GM23338 (cell line): Measurements from ENCODE around the gene VNN1. TPM values are rescaled to one million over a fixed set of nuclear protein-coding genes. Genes with fewer than 3 reads are reported as not detected.

ENCODE experiments used
- ATAC-seq: fragments of 200-7000 bp; cut with Tn5 transposase; 3 replicates; pipeline ENCODE4 v1.9.1; 2020
- DNase-seq: peaks from one replicate; pipeline ENCODE4 v3.0.0-alpha.2; 2015; ENCODE audit warnings: low spot score
- H2AFZ ChIP-seq: fragments of 200-600 bp; sonication (generic); 2 replicates; pipeline ENCODE4 v1.8.0; 2016; ENCODE audit warnings: antibody characterized with exemption, mild to moderate bottlenecking, moderate library complexity
- H3F3A ChIP-seq: fragments of 200-600 bp; sonication (generic); replicated peaks from 2 replicates; pipeline ENCODE4 v1.8.0; 2017; ENCODE audit warnings: antibody characterized with exemption, mixed run types, low read depth
- H3K27ac ChIP-seq: fragments of 200-600 bp; sonication (generic); 2 replicates; pipeline ENCODE4 v1.6.1; 2016; ENCODE audit warnings: low read depth
- H3K27me3 ChIP-seq: fragments of 200-600 bp; sonication (generic); 2 replicates; pipeline ENCODE4 v1.8.0; 2016; ENCODE audit warnings: mild to moderate bottlenecking, mixed run types, moderate library complexity; ENCODE audit not compliant: insufficient read depth
- H3K36me3 ChIP-seq: fragments of 200-600 bp; sonication (generic); 2 replicates; pipeline ENCODE4 v1.8.0; 2016; ENCODE audit warnings: mild to moderate bottlenecking; ENCODE audit not compliant: insufficient read depth
- H3K4me1 ChIP-seq: fragments of 200-600 bp; sonication (generic); 2 replicates; pipeline ENCODE4 v1.8.0; 2016; ENCODE audit warnings: mild to moderate bottlenecking, moderate library complexity; ENCODE audit not compliant: insufficient read depth
- H3K4me2 ChIP-seq: fragments of 200-600 bp; sonication (generic); 2 replicates; pipeline ENCODE4 v1.7.1; 2017; ENCODE audit warnings: mixed run types
- H3K4me3 ChIP-seq: fragments of 200-600 bp; sonication (generic); 2 replicates; pipeline ENCODE4 v1.6.1; 2016; ENCODE audit warnings: mixed run types
- H3K79me2 ChIP-seq: fragments of 200-600 bp; sonication (generic); replicated peaks from 2 replicates; pipeline ENCODE4 v1.8.0; 2017; ENCODE audit warnings: mild to moderate bottlenecking; ENCODE audit not compliant: insufficient read depth
- H3K9me2 ChIP-seq: fragments of 200-600 bp; sonication (generic); 2 replicates; pipeline ENCODE4 v1.8.0; 2017; ENCODE audit not compliant: insufficient read depth
- H4K20me1 ChIP-seq: fragments of 200-600 bp; sonication (generic); replicated peaks from 2 replicates; pipeline ENCODE4 v1.8.0; 2017; ENCODE audit warnings: mild to moderate bottlenecking; ENCODE audit not compliant: insufficient read depth
- H3K27ac Mint-ChIP-seq: 2 replicates; pipeline ENCODE4 v1.8.0; 2020; ENCODE audit warnings: inconsistent platforms, mild to moderate bottlenecking, moderate library complexity, mixed read lengths
- H3K27me3 Mint-ChIP-seq: 3 replicates; pipeline ENCODE4 v1.8.0; 2022; ENCODE audit warnings: low read depth, mild to moderate bottlenecking, moderate library complexity, mixed read lengths, inconsistent platforms; ENCODE audit not compliant: insufficient read depth, poor library complexity
- H3K36me3 Mint-ChIP-seq: 3 replicates; pipeline ENCODE4 v1.8.0; 2021; ENCODE audit warnings: low read depth, mild to moderate bottlenecking, inconsistent platforms, moderate library complexity, mixed read lengths
- H3K4me1 Mint-ChIP-seq: 3 replicates; pipeline ENCODE4 v1.8.0; 2020; ENCODE audit warnings: mild to moderate bottlenecking, inconsistent platforms, mixed read lengths
- H3K4me3 Mint-ChIP-seq: 3 replicates; pipeline ENCODE4 v1.8.0; 2021; ENCODE audit warnings: moderate library complexity, mild to moderate bottlenecking, inconsistent platforms, mixed read lengths
- H3K9me3 Mint-ChIP-seq: 3 replicates; pipeline ENCODE4 v1.8.0; 2020; ENCODE audit warnings: moderate library complexity, mild to moderate bottlenecking, inconsistent platforms, mixed read lengths
- CREB1 ChIP-seq: fragments of 250-450 bp; sonication (Bioruptor Pico); IDR thresholded peaks from 2 replicates; pipeline ENCODE4 v1.5.0; 2020; ENCODE audit warnings: low read depth, mild to moderate bottlenecking, moderate library complexity
- CTCF ChIP-seq, 2 experiments: fragments of 200-600 bp in 1 of 2; sonication (generic) in 1 of 2; conservative IDR thresholded peaks; 2 replicates each; pipeline versions ENCODE4 v1.5.1 to v1.6.1; 2016 to 2017; ENCODE audit warnings: antibody characterized with exemption in 2 of 2, low read depth in 2 of 2, mild to moderate bottlenecking in 2 of 2, moderate library complexity in 1 of 2
- ETS1 ChIP-seq: IDR thresholded peaks from 2 replicates; pipeline ENCODE4 v1.6.1; 2016; ENCODE audit warnings: antibody characterized with exemption
- EZH2 ChIP-seq: fragments of 200-600 bp; sonication (generic); IDR thresholded peaks from one replicate; pipeline ENCODE4 v1.8.0; 2017; ENCODE audit warnings: antibody characterized with exemption, mild to moderate bottlenecking, low read depth; ENCODE audit not compliant: unreplicated experiment
- EZH2phosphoT487 ChIP-seq: fragments of 200-600 bp; sonication (generic); IDR thresholded peaks from one replicate; pipeline ENCODE4 v1.8.1; 2018; ENCODE audit warnings: antibody characterized with exemption; ENCODE audit not compliant: unreplicated experiment
- JUNB ChIP-seq: IDR thresholded peaks from one replicate; pipeline ENCODE4 v1.6.1; 2016; ENCODE audit warnings: antibody characterized with exemption; ENCODE audit not compliant: unreplicated experiment
- NANOG ChIP-seq: IDR thresholded peaks from 2 replicates; pipeline ENCODE4 v1.6.1; 2016; ENCODE audit warnings: antibody characterized with exemption, borderline replicate concordance
- POLR2AphosphoS5 ChIP-seq: IDR thresholded peaks from 2 replicates; pipeline ENCODE4 v1.6.1; 2016; ENCODE audit warnings: antibody characterized with exemption, low read depth
- REST ChIP-seq: IDR thresholded peaks from one replicate; pipeline ENCODE4 v1.6.1; 2018; ENCODE audit warnings: antibody characterized with exemption; ENCODE audit not compliant: unreplicated experiment
- STAT1 ChIP-seq: IDR thresholded peaks from one replicate; pipeline ENCODE4 v1.6.1; 2016; ENCODE audit warnings: antibody characterized with exemption; ENCODE audit not compliant: unreplicated experiment
- ZNF114 ChIP-seq: fragments of 250-450 bp; sonication (Bioruptor Pico); IDR thresholded peaks from 2 replicates; pipeline ENCODE4 v1.5.0; 2020; ENCODE audit warnings: mild to moderate bottlenecking, moderate library complexity
- ZNF331 ChIP-seq: fragments of 250-450 bp; sonication (Bioruptor Pico); IDR thresholded peaks from 2 replicates; pipeline ENCODE4 v1.5.0; 2020; ENCODE audit warnings: low read depth, mild to moderate bottlenecking, moderate library complexity
- ZNF462 ChIP-seq: fragments of 250-450 bp; sonication (Bioruptor Pico); IDR thresholded peaks from 2 replicates; pipeline ENCODE4 v1.5.0; 2020; ENCODE audit warnings: mild to moderate bottlenecking, moderate library complexity
- polyA plus RNA-seq: library from polyadenylated mRNA; unstranded; fragments of >200 nt; fragmentation: Nextera tagmentation; extraction: Ambion mirVana; gene quantifications from 2 replicates; pipeline ENCODE4 v1.2.1, GENCODE V29; 2016
- total RNA-seq: library from RNA; depleted of rRNA; stranded (reverse); fragments of >200 nt; shearing (Covaris generic); gene quantifications from 2 replicates; pipeline ENCODE4 v1.2.3, GENCODE V29; 2014

Gene VNN1
- total and polyA plus RNA-seq, 2 experiments from 2014 or later, result not detected

GRCh38 chr6:132693478-132693877, 20.4 kb downstream of the VNN1 start:
- no peak overlapping the region for H3K4me2 ChIP-seq
- no peaks in the 10 kb centered on the region for H3K79me2 ChIP-seq
- TF ChIP-seq JUNB, result no peak
- TF ChIP-seq ZNF331 (CRISPR knock-in tag), result no peak
- no peak for TF ChIP-seq EZH2
- no peak for TF ChIP-seq REST
- TF ChIP-seq CTCF (conservative IDR thresholded peaks at IDR 0.05; ENCODE audit: low read depth in 2 of 2), result no peak
- no peak for TF ChIP-seq ZNF114
- no peak for TF ChIP-seq ETS1
- TF ChIP-seq CREB1 (CRISPR knock-in tag), result no peak
- TF ChIP-seq ZNF462 (CRISPR knock-in tag), result no peak
- no peak for TF ChIP-seq EZH2phosphoT487
- no peak for TF ChIP-seq POLR2AphosphoS5
- no peak for TF ChIP-seq NANOG
- no peak for TF ChIP-seq STAT1
- H2AFZ ChIP-seq, result no peak overlapping the region
- no peaks in the 10 kb centered on the region for H3F3A ChIP-seq
- no peak overlapping the region for H3K4me3 Mint-ChIP-seq
- H3K4me1 Mint-ChIP-seq, result no peaks in the 10 kb centered on the region
- no peaks in the 10 kb centered on the region for H3K27me3 ChIP-seq
- DNase-seq (no peak), ATAC-seq (no peak)
- H3K9me3 Mint-ChIP-seq, result peaks cover 11% of the 10 kb centered on the region
- H3K27ac ChIP-seq, result no peak overlapping the region
- H3K4me3 ChIP-seq, result no peak overlapping the region
- no peaks in the 10 kb centered on the region for H4K20me1 ChIP-seq
- H3K27me3 Mint-ChIP-seq, result no peaks in the 10 kb centered on the region
- no peak overlapping the region for H3K27ac Mint-ChIP-seq
- no peaks in the 10 kb centered on the region for H3K36me3 ChIP-seq
- no peaks in the 10 kb centered on the region for H3K9me2 ChIP-seq
- 0 out of 3 replicates have a peak, but pooled peaks cover 7% of the 10 kb centered on the region for H3K36me3 Mint-ChIP-seq
- H3K4me1 ChIP-seq, result no peaks in the 10 kb centered on the region
